Activated naive CD8-positive, alpha-beta T cell (primary cell): ENCODE data around the gene GZMH.
"Not testable (repeated sequence)": the region's sequence is repeated elsewhere in the genome, so short reads cannot be mapped to it uniquely, and the experiment has no call there.

Source experiments
- H3K27ac Mint-ChIP-seq: one replicate; pipeline ENCODE4 v1.8.0; 2021; ENCODE audit warnings: mixed read lengths
- H3K27me3 Mint-ChIP-seq: one replicate; pipeline ENCODE4 v1.8.0; 2021; ENCODE audit warnings: mixed read lengths
- H3K36me3 Mint-ChIP-seq: one replicate; pipeline ENCODE4 v1.8.0; 2021; ENCODE audit warnings: mixed read lengths
- H3K4me1 Mint-ChIP-seq: one replicate; pipeline ENCODE4 v1.8.0; 2021; ENCODE audit warnings: low read depth, mixed read lengths
- H3K4me3 Mint-ChIP-seq: one replicate; pipeline ENCODE4 v1.8.0; 2021; ENCODE audit warnings: mild to moderate bottlenecking, mixed read lengths
- H3K9me3 Mint-ChIP-seq: one replicate; pipeline ENCODE4 v1.8.0; 2021; ENCODE audit warnings: low read depth, mixed read lengths

The GZMH gene

DNA sequence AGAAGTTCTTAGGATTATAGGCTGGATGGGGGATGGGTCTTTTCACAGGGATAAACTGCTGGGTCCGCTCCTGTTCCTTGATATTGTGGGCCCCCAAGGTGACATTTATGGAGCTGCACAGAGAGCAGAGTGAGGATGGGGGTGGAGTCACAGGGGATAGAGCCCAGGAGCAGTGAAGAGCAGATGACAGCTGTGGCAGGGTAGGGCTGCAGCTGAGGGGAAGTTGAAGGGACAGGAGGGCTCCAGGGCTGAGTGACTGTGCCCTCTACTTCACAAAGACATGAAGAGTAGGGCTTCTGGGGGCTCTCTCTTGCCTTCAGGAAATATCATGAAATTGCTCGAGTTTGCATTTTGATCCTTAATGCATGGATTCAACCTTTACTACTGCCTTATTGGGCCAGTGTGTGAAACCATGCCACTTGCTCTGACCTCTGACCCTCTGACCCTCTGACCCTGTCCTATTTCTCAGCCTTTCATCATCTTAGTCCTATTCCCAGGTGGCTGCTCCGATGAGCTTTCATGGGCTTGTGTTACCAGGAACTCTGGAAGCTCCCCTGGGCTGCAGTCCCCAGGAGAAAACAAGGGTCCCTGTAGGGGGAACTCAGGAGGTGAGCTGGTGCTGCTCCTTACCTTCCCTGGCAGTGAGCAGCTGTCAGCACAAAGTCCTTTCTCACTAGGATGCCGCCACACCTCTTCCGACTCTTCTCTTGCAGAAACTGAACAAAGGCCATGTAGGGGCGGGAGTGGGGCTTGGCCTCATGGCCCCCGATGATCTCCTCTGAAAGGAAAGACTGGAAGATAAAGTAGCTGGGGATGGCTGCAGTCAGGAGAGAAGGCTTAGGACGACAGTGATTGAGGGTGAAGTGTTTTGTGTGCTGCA, 1.6 kb downstream of the GZMH start:
- Mint-ChIP-seq H3K9me3 (no peaks in the 10 kb centered on the region), H3K4me1 (peaks cover 36% of the 10 kb centered on the region)

DNA sequence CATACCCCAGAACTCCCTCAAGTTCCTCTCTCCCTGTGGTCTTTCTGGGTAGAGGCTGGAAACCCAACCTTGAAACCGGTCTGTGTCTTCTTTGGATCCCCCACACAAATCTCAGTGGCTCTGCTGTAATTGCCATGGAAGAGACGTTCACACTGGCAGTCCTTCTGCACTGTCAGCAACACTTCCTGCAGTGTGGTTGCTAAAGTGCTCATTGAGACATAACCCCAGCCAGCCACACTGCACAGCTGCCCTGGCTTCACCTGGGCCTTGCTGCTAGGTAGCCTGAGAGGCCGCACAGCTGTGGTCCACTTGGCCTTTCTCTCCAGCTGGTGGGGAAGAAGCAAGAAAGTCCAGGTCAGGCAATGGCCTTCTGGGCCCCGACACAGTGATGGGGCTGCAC, 2.4 kb downstream of the GZMH start:
- no peaks in the 10 kb centered on the region for H3K9me3 Mint-ChIP-seq
- no peak overlapping the region for H3K4me3 Mint-ChIP-seq
- peaks cover 31% of the 10 kb centered on the region for H3K4me1 Mint-ChIP-seq
- H3K36me3 Mint-ChIP-seq: no peaks in the 10 kb centered on the region
- H3K27ac Mint-ChIP-seq: peak overlapping the region; percentile 41
- H3K27me3 Mint-ChIP-seq: no peaks in the 10 kb centered on the region

More for the DNA sequence above, 1.6 kb downstream of the GZMH start:
- Mint-ChIP-seq H3K27ac (no peak overlapping the region), H3K36me3 (no peaks in the 10 kb centered on the region), H3K27me3 (no peaks in the 10 kb centered on the region), H3K4me3 (peak overlapping the region; percentile 13)

GRCh38 chr14:24606297-24606696, 3.2 kb downstream of the GZMH start:
- no peak overlapping the region for H3K4me3 Mint-ChIP-seq
- H3K27me3 Mint-ChIP-seq: no peaks in the 10 kb centered on the region
- H3K9me3 Mint-ChIP-seq: no peaks in the 10 kb centered on the region
- no peak overlapping the region for H3K27ac Mint-ChIP-seq
- no peaks in the 10 kb centered on the region for H3K36me3 Mint-ChIP-seq
- peaks cover 31% of the 10 kb centered on the region for H3K4me1 Mint-ChIP-seq

GRCh38 chr14:24605435-24606190, 3.9 kb downstream of the GZMH start:
- no peaks in the 10 kb centered on the region for H3K36me3 Mint-ChIP-seq
- no peaks in the 10 kb centered on the region for H3K27me3 Mint-ChIP-seq
- peak overlapping the region; percentile 46 for H3K27ac Mint-ChIP-seq
- H3K9me3 Mint-ChIP-seq: no peaks in the 10 kb centered on the region
- peaks cover 31% of the 10 kb centered on the region for H3K4me1 Mint-ChIP-seq
- H3K4me3 Mint-ChIP-seq: peak overlapping the region; percentile 35

GRCh38 chr14:24597403-24597802, 12.1 kb downstream of the GZMH start:
- Mint-ChIP-seq H3K36me3 (peaks cover 16% of the 10 kb centered on the region), H3K9me3 (peaks cover 12% of the 10 kb centered on the region)

GRCh38 chr14:24595073-24595808, 14.2 kb downstream of the GZMH start:
- H3K9me3 Mint-ChIP-seq: peaks cover 12% of the 10 kb centered on the region
- peaks cover 16% of the 10 kb centered on the region for H3K36me3 Mint-ChIP-seq
- no peak overlapping the region for H3K27ac Mint-ChIP-seq
- peaks cover 3% of the 10 kb centered on the region for H3K27me3 Mint-ChIP-seq
- peaks cover 5% of the 10 kb centered on the region for H3K4me1 Mint-ChIP-seq
- no peak overlapping the region for H3K4me3 Mint-ChIP-seq

More at GRCh38 chr14:24597403-24597802, 12.1 kb downstream of the GZMH start:
- Mint-ChIP-seq H3K4me1 (peaks cover 5% of the 10 kb centered on the region), H3K27me3 (peaks cover 2% of the 10 kb centered on the region), H3K4me3 (no peak overlapping the region), H3K27ac (no peak overlapping the region)

DNA sequence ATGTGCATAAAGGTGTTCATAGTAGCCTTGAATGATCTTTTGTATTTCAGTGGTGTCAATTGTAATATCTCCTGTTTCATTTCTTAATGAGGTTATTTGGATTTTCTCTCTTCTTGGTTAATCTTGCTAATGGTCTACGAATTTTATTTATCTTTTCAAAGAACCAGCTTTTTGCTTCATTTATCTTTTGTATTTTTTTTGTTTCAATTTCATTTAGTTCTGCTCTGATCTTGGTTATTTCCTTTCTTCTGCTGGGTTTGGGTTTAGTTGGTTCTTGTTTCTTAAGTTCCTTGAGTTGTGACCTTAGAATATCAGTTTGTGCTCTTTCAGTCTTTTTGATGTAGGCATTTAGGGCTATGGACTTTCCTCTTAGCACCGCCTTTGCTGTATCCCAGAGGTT, 18.5 kb downstream of the GZMH start:
- H3K27me3 Mint-ChIP-seq, H3K36me3 Mint-ChIP-seq, H3K4me3 Mint-ChIP-seq, H3K27ac Mint-ChIP-seq, H3K4me1 Mint-ChIP-seq: not testable (repeated sequence)
- peaks cover 14% of the 10 kb centered on the region for H3K9me3 Mint-ChIP-seq

DNA sequence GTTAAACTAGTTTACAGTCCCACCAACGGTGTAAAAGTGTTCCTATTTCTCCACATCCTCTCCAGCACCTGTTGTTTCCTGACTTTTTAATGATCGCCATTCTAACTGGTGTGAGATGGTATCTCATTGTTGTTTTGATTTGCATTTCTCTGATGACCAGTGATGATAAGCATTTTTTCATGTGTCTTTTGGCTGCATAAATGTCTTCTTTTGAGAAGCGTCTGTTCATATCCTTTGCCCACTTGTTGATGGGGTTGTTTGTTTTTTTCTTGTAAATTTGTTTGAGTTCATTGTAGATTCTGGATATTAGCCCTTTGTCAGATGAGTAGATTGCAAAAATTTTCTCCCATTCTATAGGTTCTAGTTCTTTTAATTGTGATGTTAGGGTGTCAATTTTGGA, 25.1 kb downstream of the GZMH start:
- not testable (repeated sequence) for H3K27me3 Mint-ChIP-seq, H3K4me1 Mint-ChIP-seq, H3K4me3 Mint-ChIP-seq, H3K27ac Mint-ChIP-seq, H3K36me3 Mint-ChIP-seq
- H3K9me3 Mint-ChIP-seq: peaks cover 17% of the 10 kb centered on the region

DNA sequence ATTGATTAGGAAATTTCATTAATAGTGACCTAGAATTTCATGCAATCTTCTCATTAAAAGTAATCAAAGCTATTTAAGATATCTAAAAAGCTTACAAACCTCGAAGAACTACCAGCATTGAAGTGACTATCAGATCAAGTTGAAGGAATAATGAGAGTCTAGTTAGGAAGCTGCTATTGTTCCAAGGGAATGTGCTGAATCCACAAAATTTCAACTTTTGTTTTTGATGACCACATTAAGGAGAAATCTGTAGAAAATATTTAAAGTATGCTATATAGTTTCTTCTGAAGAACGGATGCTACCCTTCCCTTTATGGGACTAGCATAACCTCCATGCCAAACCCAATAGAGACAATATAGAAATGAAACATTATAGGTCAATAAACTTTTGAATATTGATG, 30.9 kb downstream of the GZMH start:
- Mint-ChIP-seq H3K36me3 (no peaks in the 10 kb centered on the region), H3K4me1 (no peaks in the 10 kb centered on the region), H3K27me3 (peaks cover 5% of the 10 kb centered on the region), H3K27ac (no peak overlapping the region), H3K4me3 (no peak overlapping the region), H3K9me3 (no peaks in the 10 kb centered on the region)

DNA sequence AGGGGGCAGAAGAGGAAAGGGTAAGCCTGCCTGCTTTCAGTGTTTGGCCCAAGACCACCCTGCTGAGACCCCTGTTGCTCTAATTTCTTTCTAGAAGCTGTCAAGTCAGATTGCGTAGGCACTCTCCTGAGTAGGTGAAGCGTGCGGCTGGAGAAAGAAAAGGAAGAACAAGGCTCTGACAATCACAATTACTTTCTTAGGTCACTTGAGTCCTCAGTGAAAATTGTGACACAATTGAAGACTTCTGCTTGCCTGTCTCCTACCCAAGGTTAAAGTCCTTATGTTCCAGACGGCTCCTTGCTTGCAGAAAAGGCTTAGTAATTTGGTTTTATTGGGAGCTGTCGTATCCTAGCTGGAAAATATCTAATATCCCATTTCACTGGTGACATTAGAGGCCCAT, 32.7 kb downstream of the GZMH start:
- no peak overlapping the region for H3K4me3 Mint-ChIP-seq
- H3K9me3 Mint-ChIP-seq: no peaks in the 10 kb centered on the region
- H3K27ac Mint-ChIP-seq: no peak overlapping the region
- no peaks in the 10 kb centered on the region for H3K36me3 Mint-ChIP-seq
- H3K4me1 Mint-ChIP-seq: no peaks in the 10 kb centered on the region
- H3K27me3 Mint-ChIP-seq: peaks cover 5% of the 10 kb centered on the region

DNA sequence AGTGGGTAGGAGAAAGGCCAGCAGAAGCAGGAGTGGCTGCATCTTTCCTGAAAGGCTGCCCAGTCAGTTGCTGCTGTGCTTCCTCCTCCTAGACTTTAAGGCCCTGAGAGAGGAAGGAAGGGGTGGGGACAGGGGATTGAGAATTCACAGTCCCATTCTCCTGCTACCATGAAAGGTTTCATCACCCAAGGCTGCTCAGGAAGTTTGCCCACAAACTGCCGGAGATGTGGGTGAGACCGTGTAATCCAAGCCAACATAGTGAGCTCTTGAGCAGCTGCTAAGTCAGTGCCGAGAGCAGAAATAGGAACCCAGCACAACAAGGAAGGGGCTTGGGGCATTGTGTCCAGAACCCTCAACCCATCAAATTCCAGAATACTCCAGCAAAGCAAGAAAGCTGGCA, 33.3 kb downstream of the GZMH start, which contains the start of gene CTSG:
TSS of gene CTSG (minus strand) at position 69 of the 400 bp plus-strand sequence. CDS start at position 42, 27 bp downstream.
- Mint-ChIP-seq H3K4me3 (no peak within 1 kb of the TSS), H3K27me3 (peaks cover 5% of the 10 kb centered on the region), H3K27ac (no peak within 1 kb of the TSS), H3K9me3 (no peaks in the 10 kb centered on the region), H3K36me3 (no peaks in the 10 kb centered on the region), H3K4me1 (no peaks in the 10 kb centered on the region)

DNA sequence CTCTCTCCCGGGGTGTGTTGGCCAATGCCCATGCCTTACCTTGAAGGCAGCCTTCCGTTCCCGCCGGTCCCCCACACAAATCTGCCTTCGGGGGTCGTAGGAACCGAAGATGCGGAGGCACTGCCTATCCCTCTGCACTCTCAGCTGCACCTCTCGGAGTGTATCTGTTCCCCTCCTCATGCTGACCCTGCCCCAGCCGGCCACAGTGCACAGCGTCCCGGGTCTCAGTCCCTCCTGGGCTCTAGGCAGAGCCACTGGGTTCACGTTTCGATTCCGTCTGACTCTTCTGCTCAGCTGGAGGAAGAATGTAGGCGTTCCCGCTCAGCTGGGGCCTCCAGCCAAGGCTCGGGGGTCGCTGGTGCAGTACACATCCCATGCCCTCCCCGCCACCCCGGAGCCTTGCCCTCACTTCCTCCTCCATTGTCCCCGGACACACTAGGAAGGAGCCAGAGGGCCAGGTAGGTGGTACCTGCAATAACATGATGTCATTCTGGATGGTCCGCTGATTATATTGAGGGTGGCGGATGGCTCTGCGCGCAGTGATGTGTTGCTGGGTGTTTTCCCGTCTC, 35.2 kb downstream of the GZMH start:
- peaks cover 5% of the 10 kb centered on the region for H3K27me3 Mint-ChIP-seq
- no peaks in the 10 kb centered on the region for H3K4me1 Mint-ChIP-seq
- H3K27ac Mint-ChIP-seq: no peak overlapping the region
- H3K36me3 Mint-ChIP-seq: no peaks in the 10 kb centered on the region
- H3K4me3 Mint-ChIP-seq: no peak overlapping the region
- H3K9me3 Mint-ChIP-seq: no peaks in the 10 kb centered on the region

DNA sequence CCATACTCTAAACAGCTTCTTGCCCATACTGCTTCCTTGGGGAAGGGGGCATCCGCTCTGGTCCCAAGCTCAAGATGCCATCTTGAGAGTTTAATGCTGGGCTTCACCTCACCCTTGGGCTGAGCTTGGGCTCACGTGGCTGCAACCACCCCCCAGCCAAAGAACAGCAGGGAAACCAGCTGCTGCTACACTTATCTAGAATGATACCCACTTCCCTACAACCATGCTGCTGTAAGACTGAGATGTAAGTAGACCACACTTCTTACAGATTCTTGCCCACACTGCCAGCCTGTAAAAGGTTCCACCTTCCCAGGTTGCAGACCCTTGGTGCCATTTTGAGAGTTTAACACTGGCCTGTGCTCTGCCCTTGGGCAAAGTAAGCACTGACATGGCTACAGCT, 43.2 kb downstream of the GZMH start:
- Mint-ChIP-seq H3K27ac (no peak overlapping the region), H3K4me3 (no peak overlapping the region), H3K36me3 (peaks cover 11% of the 10 kb centered on the region), H3K9me3 (peaks cover 19% of the 10 kb centered on the region), H3K27me3 (peaks cover 3% of the 10 kb centered on the region), H3K4me1 (no peaks in the 10 kb centered on the region)

GRCh38 chr14:24565766-24566165, 43.7 kb downstream of the GZMH start:
- peaks cover 13% of the 10 kb centered on the region for H3K36me3 Mint-ChIP-seq
- H3K9me3 Mint-ChIP-seq: peaks cover 19% of the 10 kb centered on the region
- no peaks in the 10 kb centered on the region for H3K4me1 Mint-ChIP-seq
- no peak overlapping the region for H3K4me3 Mint-ChIP-seq
- peaks cover 4% of the 10 kb centered on the region for H3K27me3 Mint-ChIP-seq
- H3K27ac Mint-ChIP-seq: no peak overlapping the region
